CD4-positive, CD25-positive, alpha-beta regulatory T cell (primary cell): ENCODE measurements around the gene CIT. TPM values are rescaled to one million over a fixed set of nuclear protein-coding genes. Genes with fewer than 3 reads are reported as not detected.

Experiments used
- ATAC-seq, 2 donors: fragments of 150-1000 bp; cut with Tn5 transposase; one replicate each; pipeline ENCODE4 v1.10.0; 2021; ENCODE audit warnings: low read depth in 2 of 2, moderate number of reproducible peaks in 2 of 2, moderate library complexity in 1 of 2
- DNase-seq, 3 donors: peaks; one replicate each; pipeline versions ENCODE4 v3.0.0 to v3.0.0-alpha.2; 2012 to 2022; ENCODE audit warnings: mixed read lengths in 1 of 3
- H3K27ac ChIP-seq: one replicate; pipeline ENCODE4 v1.7.0; 2013; ENCODE audit warnings: mild to moderate bottlenecking, low read length; ENCODE audit not compliant: insufficient read depth, poor library complexity, severe bottlenecking
- H3K27me3 ChIP-seq: one replicate; pipeline ENCODE4 v1.7.0; 2013; ENCODE audit warnings: low read length; ENCODE audit not compliant: control insufficient read depth, insufficient read depth
- H3K36me3 ChIP-seq: one replicate; pipeline ENCODE4 v1.7.0; 2013; ENCODE audit warnings: mild to moderate bottlenecking, low read length, moderate library complexity; ENCODE audit not compliant: control insufficient read depth, insufficient read depth
- H3K4me1 ChIP-seq: 2 replicates; pipeline ENCODE4 v1.7.0; 2013; ENCODE audit warnings: mild to moderate bottlenecking, low read length; ENCODE audit not compliant: insufficient read depth, control insufficient read depth, poor library complexity, severe bottlenecking
- H3K4me3 ChIP-seq: one replicate; pipeline ENCODE4 v1.7.0; 2013; ENCODE audit warnings: low read depth, mild to moderate bottlenecking, low read length, moderate library complexity
- H3K9me3 ChIP-seq, 2 experiments: 1 replicate in 1 of 2; 2 replicates in 1 of 2; pipeline ENCODE4 v1.7.0; 2013; ENCODE audit warnings: low read length in 2 of 2, mild to moderate bottlenecking in 1 of 2, moderate library complexity in 1 of 2; ENCODE audit not compliant: control insufficient read depth in 2 of 2
- H3K27ac Mint-ChIP-seq, 3 donors: one replicate each; pipeline ENCODE4 v1.8.0; 2020 to 2022; ENCODE audit warnings: mild to moderate bottlenecking in 3 of 3, mixed read lengths in 3 of 3, moderate library complexity in 2 of 3
- H3K27me3 Mint-ChIP-seq: one replicate; pipeline ENCODE4 v1.8.0; 2022; ENCODE audit warnings: mild to moderate bottlenecking, mixed read lengths
- H3K36me3 Mint-ChIP-seq: one replicate; pipeline ENCODE4 v1.8.0; 2020; ENCODE audit warnings: mixed read lengths
- H3K4me1 Mint-ChIP-seq, 4 donors: one replicate each; pipeline ENCODE4 v1.8.0; 2020 to 2022; ENCODE audit warnings: mixed read lengths in 4 of 4, mild to moderate bottlenecking in 1 of 4
- H3K4me3 Mint-ChIP-seq, 4 donors: one replicate each; pipeline ENCODE4 v1.8.0; 2020 to 2022; ENCODE audit warnings: mild to moderate bottlenecking in 4 of 4, mixed read lengths in 4 of 4, moderate library complexity in 3 of 4
- H3K9me3 Mint-ChIP-seq, 7 donors: one replicate each; pipeline ENCODE4 v1.8.0; 2020 to 2022; ENCODE audit warnings: mixed read lengths in 7 of 7, mild to moderate bottlenecking in 3 of 7, moderate library complexity in 2 of 7
- polyA plus RNA-seq, 4 donors: library from polyadenylated mRNA; unstranded; fragments of 300-500 nt; fragmentation: Illumina TruSeq; gene quantifications; one replicate each; pipeline ENCODE4 v1.2.3, GENCODE V29; 2021
- total RNA-seq: library from RNA; stranded (reverse); gene quantifications from one replicate; pipeline ENCODE4 v1.2.3, GENCODE V29; 2022

CIT gene
- total and polyA plus RNA-seq, 5 donors from 2014 or later: 0.32 to 6.3 (median 1.0) TPM

DNA sequence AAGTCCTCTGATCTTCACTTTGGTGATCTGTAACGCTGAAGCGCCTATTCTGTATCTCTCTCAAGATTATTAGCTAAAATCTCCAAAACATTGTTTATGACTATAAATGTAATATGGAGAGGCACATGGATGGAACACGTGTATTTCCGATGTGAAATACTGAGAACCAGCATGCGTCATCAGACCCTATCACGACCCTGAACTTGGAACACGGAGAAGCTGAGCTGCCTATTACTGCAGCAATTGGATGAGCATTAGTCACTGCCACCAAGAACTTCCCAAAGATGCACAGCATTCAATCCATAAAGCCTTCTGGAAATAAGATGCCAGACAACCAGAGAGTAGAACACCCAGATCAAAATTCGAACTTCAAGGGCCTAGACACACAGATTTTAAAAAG is 147.2 kb downstream of the CIT start:
- Mint-ChIP-seq H3K9me3 (peaks cover 0 to 1% (median 0%) of the 10 kb centered on the region in 7 donors), H3K4me1 (peaks cover 0 to 9% (median 3%) of the 10 kb centered on the region in 4 donors), H3K36me3 (peaks cover 13% of the 10 kb centered on the region), H3K27me3 (no peaks in the 10 kb centered on the region), H3K27ac (no peak overlapping the region), H3K4me3 (no peak overlapping the region)
- DNase-seq (no peak), ATAC-seq (no peak)
- no peak overlapping the region for H3K4me3 ChIP-seq
- no peak overlapping the region for H3K27ac ChIP-seq
- peaks cover 4% of the 10 kb centered on the region for H3K36me3 ChIP-seq
- H3K27me3 ChIP-seq: no peaks in the 10 kb centered on the region
- no peaks in the 10 kb centered on the region for H3K4me1 ChIP-seq
- H3K9me3 ChIP-seq: no peaks in the 10 kb centered on the region

DNA sequence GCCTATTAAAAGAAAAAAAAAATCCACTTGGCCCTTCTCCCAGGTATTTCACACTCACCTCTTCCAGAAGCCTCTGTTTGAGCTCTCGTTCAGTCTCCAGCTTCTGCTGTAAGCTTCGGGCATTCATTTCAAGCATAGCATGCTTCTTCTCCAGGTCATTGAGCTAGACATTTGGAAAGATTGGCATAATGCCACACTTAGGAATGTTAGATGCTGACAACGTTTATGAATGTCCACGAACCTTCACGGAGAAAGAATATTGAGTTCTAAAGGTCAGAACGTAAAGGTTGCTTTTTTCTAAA is 148.7 kb downstream of the CIT start:
- Mint-ChIP-seq H3K9me3 (peaks cover 0 to 1% (median 0%) of the 10 kb centered on the region in 7 donors), H3K27ac (peak overlapping the region in 1 of 3 donors; percentile 26), H3K36me3 (peaks cover 7% of the 10 kb centered on the region), H3K27me3 (no peaks in the 10 kb centered on the region), H3K4me3 (no peak overlapping the region), H3K4me1 (peaks cover 0 to 11% (median 3%) of the 10 kb centered on the region in 4 donors)
- no peaks in the 10 kb centered on the region for H3K36me3 ChIP-seq
- no peak overlapping the region for H3K4me3 ChIP-seq
- H3K4me1 ChIP-seq: no peaks in the 10 kb centered on the region
- DNase-seq (no peak), ATAC-seq (no peak)
- H3K27me3 ChIP-seq: no peaks in the 10 kb centered on the region
- no peaks in the 10 kb centered on the region for H3K9me3 ChIP-seq
- no peak overlapping the region for H3K27ac ChIP-seq

DNA sequence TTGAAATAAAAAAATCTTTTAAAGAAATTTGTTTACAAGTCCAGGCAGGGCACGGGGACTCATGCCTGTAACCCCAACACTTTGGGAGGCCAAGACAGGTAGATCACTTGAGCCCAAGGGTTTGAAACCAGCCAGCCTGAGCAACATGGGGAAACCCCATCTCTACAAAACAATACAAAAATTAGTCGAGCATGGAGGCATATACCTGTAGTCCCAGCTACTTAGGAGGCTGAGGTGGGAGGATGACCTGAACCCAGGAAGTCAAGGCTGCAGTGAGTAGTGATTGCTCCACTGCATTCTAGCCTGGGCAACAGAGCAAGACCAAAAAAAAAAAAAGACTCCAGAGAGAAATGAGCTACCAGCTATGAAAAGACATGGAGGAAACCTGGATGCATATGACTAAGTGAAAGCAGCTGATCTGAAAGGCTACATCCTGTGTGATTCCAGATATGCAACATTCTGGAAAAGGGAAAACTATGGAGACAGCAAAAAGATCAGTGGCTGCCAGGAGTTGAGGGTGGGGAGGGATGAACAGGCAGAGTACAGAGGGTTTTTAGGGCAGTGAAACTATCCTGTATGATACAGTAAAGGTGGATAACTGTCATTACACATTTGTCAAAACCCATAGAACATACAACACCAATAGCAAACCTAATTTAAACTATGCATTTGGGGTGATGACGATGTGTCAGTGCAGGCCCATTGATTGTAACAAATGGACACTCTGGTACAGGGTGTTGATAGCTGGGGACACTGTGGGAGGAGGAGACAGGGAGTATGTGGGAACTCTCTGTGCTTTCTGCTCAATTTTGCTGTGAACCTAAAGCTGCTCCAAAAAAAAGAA is 149.3 kb downstream of the CIT start:
- Histone ChIP-seq H3K27ac (no peak overlapping the region), H3K27me3 (no peaks in the 10 kb centered on the region), H3K4me1 (no peaks in the 10 kb centered on the region), H3K4me3 (no peak overlapping the region), H3K9me3 (no peaks in the 10 kb centered on the region), H3K36me3 (no peaks in the 10 kb centered on the region)
- Mint-ChIP-seq H3K27me3 (no peaks in the 10 kb centered on the region), H3K4me3 (no peak overlapping the region), H3K4me1 (peaks cover 0 to 13% (median 3%) of the 10 kb centered on the region in 4 donors), H3K36me3 (peaks cover 4% of the 10 kb centered on the region), H3K9me3 (peaks cover 0 to 1% (median 0%) of the 10 kb centered on the region in 7 donors), H3K27ac (peak overlapping the region in 1 of 3 donors; percentile 39)
- no peak for ATAC-seq
- DNase-seq: no peak

DNA sequence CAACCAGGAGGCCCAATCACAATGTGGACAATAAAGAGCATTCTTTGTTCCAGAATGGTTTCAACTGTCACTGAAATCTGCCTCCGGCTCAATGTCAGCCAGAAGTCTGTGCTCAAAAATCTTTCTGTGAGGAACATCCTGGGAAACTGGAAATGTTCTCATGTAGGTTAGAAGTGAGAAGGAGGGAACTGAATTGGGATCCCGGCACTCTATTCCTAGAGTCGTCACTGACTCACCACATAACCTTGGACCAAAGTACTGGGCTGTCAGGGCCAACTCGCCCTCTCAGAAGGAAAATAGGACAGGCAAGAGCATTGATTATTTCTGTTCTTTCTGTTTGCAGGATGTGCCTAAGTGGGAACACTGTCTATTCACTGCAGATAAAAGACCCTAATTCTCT is 151.6 kb downstream of the CIT start:
- Mint-ChIP-seq H3K4me3 (no peak overlapping the region), H3K27me3 (no peaks in the 10 kb centered on the region), H3K4me1 (peaks cover 0 to 8% (median 1%) of the 10 kb centered on the region in 4 donors), H3K9me3 (peaks cover 0 to 1% (median 0%) of the 10 kb centered on the region in 7 donors), H3K36me3 (no peaks in the 10 kb centered on the region), H3K27ac (no peak overlapping the region)
- Histone ChIP-seq H3K36me3 (no peaks in the 10 kb centered on the region), H3K4me3 (no peak overlapping the region), H3K9me3 (no peaks in the 10 kb centered on the region), H3K27me3 (no peaks in the 10 kb centered on the region), H3K4me1 (no peaks in the 10 kb centered on the region), H3K27ac (no peak overlapping the region)
- DNase-seq (no peak), ATAC-seq (no peak)

DNA sequence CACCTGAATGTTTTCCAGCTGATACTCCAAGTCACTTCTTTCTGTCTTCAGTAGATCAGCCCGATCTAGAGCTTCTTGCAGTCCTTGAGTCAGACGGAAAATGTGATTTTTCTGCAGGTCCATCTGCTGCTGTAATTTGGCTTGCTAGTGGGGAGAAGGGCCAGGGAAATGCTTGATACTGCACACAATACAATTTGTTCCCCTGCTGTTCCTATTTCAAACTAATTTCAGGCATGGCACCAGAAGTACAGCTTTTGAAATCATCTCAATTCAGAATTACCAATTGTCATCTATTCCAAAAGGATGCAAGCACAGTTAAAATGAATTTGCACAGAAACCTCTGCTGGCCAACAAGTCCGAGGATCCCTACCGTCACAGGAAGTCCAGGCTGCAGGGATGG is 155.8 kb downstream of the CIT start:
- H3K4me3 Mint-ChIP-seq: no peak overlapping the region
- H3K4me1 ChIP-seq: no peaks in the 10 kb centered on the region
- no peak overlapping the region for H3K27ac Mint-ChIP-seq
- H3K4me1 Mint-ChIP-seq: peaks cover 0 to 5% (median 0%) of the 10 kb centered on the region in 4 donors
- no peaks in the 10 kb centered on the region for H3K36me3 Mint-ChIP-seq
- ATAC-seq: no peak
- H3K36me3 ChIP-seq: no peaks in the 10 kb centered on the region
- no peak overlapping the region for H3K4me3 ChIP-seq
- H3K27me3 ChIP-seq: no peaks in the 10 kb centered on the region
- H3K9me3 ChIP-seq: no peaks in the 10 kb centered on the region
- no peaks in the 10 kb centered on the region for H3K9me3 Mint-ChIP-seq
- H3K27ac ChIP-seq: no peak overlapping the region
- H3K27me3 Mint-ChIP-seq: no peaks in the 10 kb centered on the region
- DNase-seq: no peak

DNA sequence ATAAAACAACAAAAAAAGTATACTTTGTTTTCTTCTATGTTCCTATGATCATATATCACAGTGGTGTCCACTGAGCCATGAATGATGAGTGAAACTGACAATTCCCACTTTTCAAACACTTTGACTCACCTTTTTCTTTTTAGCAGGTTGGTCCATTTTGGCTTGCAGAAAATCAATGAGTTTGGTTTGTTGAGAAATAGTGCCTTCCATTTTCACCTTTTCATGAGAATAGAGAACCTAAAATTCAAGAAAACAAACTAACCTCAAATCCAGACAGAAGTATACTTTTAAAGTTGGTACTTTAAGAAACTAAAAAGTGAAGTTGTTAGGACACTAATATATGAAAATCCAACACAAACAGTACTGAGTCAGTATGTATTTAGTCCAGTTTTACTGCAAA is 156.8 kb downstream of the CIT start:
- Histone ChIP-seq H3K36me3 (no peaks in the 10 kb centered on the region), H3K27me3 (no peaks in the 10 kb centered on the region), H3K9me3 (no peaks in the 10 kb centered on the region), H3K4me1 (no peaks in the 10 kb centered on the region), H3K4me3 (no peak overlapping the region), H3K27ac (no peak overlapping the region)
- ATAC-seq (no peak), DNase-seq (no peak)
- H3K36me3 Mint-ChIP-seq: peaks cover 1% of the 10 kb centered on the region
- no peak overlapping the region for H3K4me3 Mint-ChIP-seq
- no peaks in the 10 kb centered on the region for H3K27me3 Mint-ChIP-seq
- H3K4me1 Mint-ChIP-seq: peaks cover 0 to 5% (median 0%) of the 10 kb centered on the region in 4 donors
- no peak overlapping the region for H3K27ac Mint-ChIP-seq
- no peaks in the 10 kb centered on the region for H3K9me3 Mint-ChIP-seq

DNA sequence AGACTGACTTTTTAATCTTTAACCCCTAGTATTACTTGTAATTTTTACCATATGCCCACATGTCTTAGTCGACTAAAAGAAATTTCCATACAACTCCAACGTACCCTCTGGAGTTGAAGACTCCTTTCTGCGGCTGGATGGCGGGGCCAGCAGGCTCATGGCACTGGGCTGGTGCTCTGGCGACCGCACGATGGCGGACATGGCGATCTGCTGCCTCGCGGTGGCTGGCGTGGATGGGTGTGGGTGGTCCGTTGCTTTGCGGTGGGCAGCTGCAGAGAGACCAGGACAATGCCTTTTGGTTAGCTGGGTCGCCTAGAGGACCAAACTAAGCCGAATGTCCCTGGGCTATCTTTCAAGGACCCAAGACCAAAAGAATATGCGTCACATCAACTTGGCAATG is 159.0 kb downstream of the CIT start:
- Mint-ChIP-seq H3K27me3 (no peaks in the 10 kb centered on the region), H3K9me3 (no peaks in the 10 kb centered on the region), H3K4me1 (peaks cover 0 to 2% (median 0%) of the 10 kb centered on the region in 4 donors), H3K36me3 (peaks cover 6% of the 10 kb centered on the region), H3K27ac (peak overlapping the region in 1 of 3 donors; percentile 38), H3K4me3 (no peak overlapping the region)
- no peaks in the 10 kb centered on the region for H3K36me3 ChIP-seq
- H3K27ac ChIP-seq: no peak overlapping the region
- DNase-seq (no peak), ATAC-seq (no peak)
- H3K4me1 ChIP-seq: no peaks in the 10 kb centered on the region
- H3K27me3 ChIP-seq: no peaks in the 10 kb centered on the region
- no peaks in the 10 kb centered on the region for H3K9me3 ChIP-seq
- H3K4me3 ChIP-seq: no peak overlapping the region

DNA sequence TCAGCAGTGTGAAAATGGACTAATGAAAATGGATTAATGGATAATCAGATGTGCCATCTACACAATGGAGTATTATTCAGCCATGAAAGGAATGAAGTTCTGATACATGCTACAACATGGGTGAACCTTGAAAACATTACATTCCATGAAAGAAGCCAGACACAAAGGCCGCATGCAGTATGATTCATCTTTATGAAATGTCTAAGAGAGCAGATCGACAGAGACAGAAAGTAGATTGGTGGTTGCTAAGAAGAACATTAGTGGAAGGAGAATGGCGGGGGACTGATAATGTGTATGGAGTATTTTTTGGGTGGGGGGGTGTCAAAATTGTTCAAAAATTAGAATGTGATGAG is 161.9 kb downstream of the CIT start:
- DNase-seq: no peak
- peaks cover 0 to 2% (median 0%) of the 10 kb centered on the region in 4 donors for H3K4me1 Mint-ChIP-seq
- peaks cover 5% of the 10 kb centered on the region for H3K36me3 ChIP-seq
- no peak overlapping the region for H3K27ac Mint-ChIP-seq
- no peaks in the 10 kb centered on the region for H3K27me3 ChIP-seq
- H3K9me3 ChIP-seq: no peaks in the 10 kb centered on the region
- H3K9me3 Mint-ChIP-seq: no peaks in the 10 kb centered on the region
- H3K4me3 ChIP-seq: no peak overlapping the region
- H3K27ac ChIP-seq: no peak overlapping the region
- H3K27me3 Mint-ChIP-seq: no peaks in the 10 kb centered on the region
- H3K36me3 Mint-ChIP-seq: peaks cover 26% of the 10 kb centered on the region
- no peaks in the 10 kb centered on the region for H3K4me1 ChIP-seq
- peak overlapping the region in 1 of 4 donors; percentile 44 for H3K4me3 Mint-ChIP-seq
- no peak for ATAC-seq
